ENCODE measurements around the gene CDH4.

Gene CDH4

DNA sequence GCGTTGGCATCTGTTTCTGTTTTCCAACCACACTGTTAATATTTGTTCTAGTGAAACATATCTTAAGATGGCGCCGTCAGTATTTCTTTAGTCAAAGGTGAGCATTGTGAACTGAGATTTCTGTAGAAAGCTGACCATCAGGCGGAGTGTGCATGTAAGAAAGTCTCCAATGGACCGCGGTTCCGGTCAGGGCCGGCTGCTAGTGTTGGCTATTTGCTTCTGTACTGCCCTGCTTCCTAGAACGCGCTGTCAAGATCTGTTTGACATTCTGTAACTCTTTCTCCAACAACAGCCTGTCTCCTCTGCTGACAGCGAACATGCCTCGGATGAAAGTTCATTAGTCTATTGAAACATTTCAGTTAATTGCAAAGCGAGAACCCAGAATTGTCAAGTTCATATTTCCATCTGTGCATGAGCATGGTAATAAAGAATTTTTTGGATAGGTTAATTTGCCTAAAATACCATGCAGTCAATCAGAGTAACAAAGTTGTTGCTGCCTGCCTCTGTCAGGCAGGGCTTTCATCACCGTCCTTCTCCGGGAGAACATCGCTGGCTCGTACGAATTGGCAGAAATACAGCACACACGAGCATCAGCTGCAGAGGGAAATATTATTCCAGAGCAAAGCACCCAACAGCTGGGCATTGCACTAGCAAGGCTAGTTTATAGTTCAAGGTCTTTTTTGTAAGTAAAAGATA, 369.1 kb downstream of the CDH4 start:
- TF ChIP-seq, protein P1, sequence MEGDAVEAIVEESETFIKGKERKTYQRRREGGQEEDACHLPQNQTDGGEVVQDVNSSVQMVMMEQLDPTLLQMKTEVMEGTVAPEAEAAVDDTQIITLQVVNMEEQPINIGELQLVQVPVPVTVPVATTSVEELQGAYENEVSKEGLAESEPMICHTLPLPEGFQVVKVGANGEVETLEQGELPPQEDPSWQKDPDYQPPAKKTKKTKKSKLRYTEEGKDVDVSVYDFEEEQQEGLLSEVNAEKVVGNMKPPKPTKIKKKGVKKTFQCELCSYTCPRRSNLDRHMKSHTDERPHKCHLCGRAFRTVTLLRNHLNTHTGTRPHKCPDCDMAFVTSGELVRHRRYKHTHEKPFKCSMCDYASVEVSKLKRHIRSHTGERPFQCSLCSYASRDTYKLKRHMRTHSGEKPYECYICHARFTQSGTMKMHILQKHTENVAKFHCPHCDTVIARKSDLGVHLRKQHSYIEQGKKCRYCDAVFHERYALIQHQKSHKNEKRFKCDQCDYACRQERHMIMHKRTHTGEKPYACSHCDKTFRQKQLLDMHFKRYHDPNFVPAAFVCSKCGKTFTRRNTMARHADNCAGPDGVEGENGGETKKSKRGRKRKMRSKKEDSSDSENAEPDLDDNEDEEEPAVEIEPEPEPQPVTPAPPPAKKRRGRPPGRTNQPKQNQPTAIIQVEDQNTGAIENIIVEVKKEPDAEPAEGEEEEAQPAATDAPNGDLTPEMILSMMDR (IDR thresholded peaks at IDR 0.05; ENCODE audit: low read depth, low read length): no peak
- no peak overlapping the region for H3K4me3 ChIP-seq (ENCODE audit: low read depth, low read length)

DNA sequence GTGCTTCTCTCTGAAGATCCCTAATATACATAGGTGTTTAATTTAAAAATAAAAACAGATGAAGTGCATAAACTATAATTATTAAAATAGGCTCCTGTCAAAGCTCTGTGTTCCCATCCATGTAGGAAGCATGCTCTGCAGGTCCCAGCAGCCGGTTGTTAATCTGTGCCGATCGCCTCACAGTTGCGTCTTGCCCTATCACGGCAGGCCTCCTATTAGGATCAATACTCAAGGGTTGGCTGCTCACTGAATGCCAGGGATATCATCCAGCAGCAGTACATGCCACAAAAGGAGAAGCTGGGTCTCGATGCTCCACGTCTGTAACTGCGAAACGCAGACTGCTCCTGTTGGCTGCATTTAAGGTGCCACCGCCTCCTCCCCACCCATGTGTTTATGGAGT, 369.8 kb downstream of the CDH4 start:
- TF ChIP-seq, protein P1 (IDR thresholded peaks at IDR 0.05; ENCODE audit: low read depth, low read length): no peak
- H3K4me3 ChIP-seq (ENCODE audit: low read depth, low read length): no peak overlapping the region

DNA sequence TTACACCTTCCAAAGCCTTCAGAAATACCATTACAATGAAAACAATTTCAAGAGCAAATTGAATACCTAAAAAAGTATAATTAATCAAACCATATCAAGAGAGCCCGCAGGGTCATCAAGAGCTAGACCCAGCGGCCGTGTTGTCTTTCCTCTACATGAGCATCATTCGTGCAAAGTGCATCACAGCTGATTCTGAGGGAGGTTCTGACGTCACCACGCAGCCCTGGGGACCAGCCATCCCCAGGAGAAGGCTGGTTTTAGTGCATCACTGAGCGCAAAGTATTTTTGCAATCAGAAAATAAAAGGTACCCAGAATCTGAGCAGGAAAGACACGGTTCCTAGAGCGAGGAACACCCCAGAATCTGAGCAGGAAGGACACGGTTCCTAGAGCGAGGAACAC, 371.4 kb downstream of the CDH4 start:
- TF ChIP-seq, protein P1 (IDR thresholded peaks at IDR 0.05; ENCODE audit: low read depth, low read length): no peak

DNA sequence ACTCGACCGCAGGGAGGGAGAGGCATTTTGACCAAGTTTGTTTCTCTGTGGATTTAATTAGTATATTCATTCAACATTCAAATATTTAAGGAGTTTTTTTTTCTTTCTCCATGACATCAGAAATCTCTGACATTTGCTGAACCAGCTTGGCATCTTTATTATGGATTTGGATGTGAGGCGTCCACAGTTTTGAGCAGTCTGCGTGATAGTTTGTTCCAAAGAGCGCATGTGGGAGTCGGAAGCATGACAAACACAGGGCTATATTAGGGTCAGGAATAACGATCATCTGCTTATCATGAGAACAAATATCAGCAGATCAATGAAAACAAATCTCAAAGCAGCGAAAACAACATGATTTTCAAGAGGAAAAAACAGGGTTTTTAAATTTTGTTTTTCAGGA, 373.2 kb downstream of the CDH4 start:
- H3K4me3 ChIP-seq (ENCODE audit: low read depth, low read length): no peak overlapping the region
- TF ChIP-seq, protein P1 (IDR thresholded peaks at IDR 0.05; ENCODE audit: low read depth, low read length): no peak

More for the DNA sequence above, 371.4 kb downstream of the CDH4 start:
- no peak overlapping the region for H3K4me3 ChIP-seq (ENCODE audit: low read depth, low read length)

DNA sequence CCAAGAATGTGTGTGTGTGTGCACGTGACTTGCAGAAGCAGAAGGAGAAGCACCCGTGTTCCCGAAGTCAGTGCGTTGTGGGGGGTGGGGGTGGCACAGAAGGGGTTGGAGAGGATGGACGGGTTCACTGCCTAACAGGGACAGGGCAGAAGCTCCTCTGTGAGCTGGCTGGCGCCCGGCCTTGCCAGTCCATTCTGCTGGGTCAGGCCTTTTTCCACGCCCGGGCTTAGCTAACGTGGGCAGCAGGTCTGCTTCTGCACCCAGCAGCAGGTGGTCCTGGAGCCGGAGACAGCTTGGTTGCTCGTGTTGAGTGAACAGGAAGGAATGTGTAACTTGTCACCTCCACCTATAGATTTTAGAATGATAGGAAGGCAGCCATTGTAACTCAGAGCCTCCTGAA, 374.4 kb downstream of the CDH4 start:
- TF ChIP-seq, protein P1 (IDR thresholded peaks at IDR 0.05; ENCODE audit: low read depth, low read length): no peak
- H3K4me3 ChIP-seq (ENCODE audit: low read depth, low read length): no peak overlapping the region

DNA sequence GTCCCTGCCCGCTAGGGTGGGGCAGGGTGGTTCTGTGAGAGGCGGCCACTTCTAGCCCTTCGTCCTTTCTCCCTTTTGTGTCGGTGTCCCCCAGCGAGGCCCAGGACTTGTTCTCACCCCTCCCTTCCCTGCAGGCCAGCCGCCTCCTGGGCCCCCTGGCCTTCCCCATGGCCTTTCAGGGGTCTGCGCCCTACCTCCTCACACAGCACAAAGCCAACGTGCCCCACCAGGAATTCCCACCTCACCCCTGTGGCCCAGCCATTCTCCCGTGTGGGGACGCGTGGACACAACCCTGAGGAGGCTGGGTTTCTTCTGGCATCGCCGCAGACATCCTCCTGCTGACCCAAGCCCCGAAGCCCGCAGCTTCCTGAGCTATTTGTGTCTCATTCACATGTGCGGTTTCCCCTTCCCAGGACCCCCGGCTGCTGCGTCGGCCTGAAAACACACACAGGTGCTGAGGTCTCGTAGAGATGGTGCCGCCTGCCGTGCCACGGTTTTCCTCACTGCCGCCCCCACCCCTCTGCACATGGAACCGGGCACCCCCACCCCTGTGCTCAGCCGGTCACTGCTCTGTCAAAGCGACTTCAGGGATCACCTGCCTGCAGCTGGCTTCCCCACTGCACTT, 375.8 kb downstream of the CDH4 start:
- TF ChIP-seq, protein P1 (IDR thresholded peaks at IDR 0.05; ENCODE audit: low read depth, low read length): no peak
- no peak overlapping the region for H3K4me3 ChIP-seq (ENCODE audit: low read depth, low read length)

DNA sequence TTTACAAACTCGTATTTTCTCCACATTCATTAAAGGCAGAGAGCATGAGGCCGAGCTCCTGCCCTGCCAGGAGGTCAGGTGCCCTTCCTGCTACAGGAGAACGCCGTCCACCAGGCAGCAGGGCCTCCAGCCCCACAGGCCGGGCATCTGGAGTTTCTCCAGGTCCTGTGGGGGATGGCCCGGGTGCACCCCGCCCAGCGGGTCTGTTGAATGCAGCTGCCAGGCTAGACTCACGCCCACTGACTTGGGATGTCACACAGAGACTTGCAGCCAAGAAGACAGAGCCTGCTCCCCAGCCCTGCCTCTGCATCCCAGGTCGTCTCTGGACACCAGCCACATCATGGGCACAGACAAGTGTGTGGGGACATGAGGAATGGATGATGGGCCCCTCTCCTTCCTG, 376.4 kb downstream of the CDH4 start:
- TF ChIP-seq, protein P1 (IDR thresholded peaks at IDR 0.05; ENCODE audit: low read depth, low read length): no peak
- H3K4me3 ChIP-seq (ENCODE audit: low read depth, low read length): no peak overlapping the region
